Progenitor cell of endocrine pancreas (in vitro differentiated cells): ENCODE measurements around the gene STARD13. TPM values are rescaled to one million over a fixed set of nuclear protein-coding genes. Genes with fewer than 3 reads are reported as not detected.
A peak's percentile ranks its signal among the peaks of the same experiment; 100 is the strongest.

ENCODE experiments used
- DNase-seq: peaks from one replicate; pipeline ENCODE4 v3.0.0; 2021; ENCODE audit warnings: low spot score; ENCODE audit not compliant: unreplicated experiment
- H3K27ac Mint-ChIP-seq: 2 replicates; pipeline ENCODE4 v1.8.0; 2021; ENCODE audit warnings: mild to moderate bottlenecking, moderate library complexity, mixed read lengths
- H3K27me3 Mint-ChIP-seq: 2 replicates; pipeline ENCODE4 v1.8.0; 2021; ENCODE audit warnings: mixed read lengths
- H3K36me3 Mint-ChIP-seq: 2 replicates; pipeline ENCODE4 v1.8.0; 2022; ENCODE audit warnings: mixed read lengths; ENCODE audit not compliant: insufficient read depth
- H3K4me1 Mint-ChIP-seq: 2 replicates; pipeline ENCODE4 v1.8.0; 2021; ENCODE audit warnings: low read depth, mixed read lengths
- H3K4me3 Mint-ChIP-seq: 2 replicates; pipeline ENCODE4 v1.8.0; 2021; ENCODE audit warnings: low read depth, mild to moderate bottlenecking, moderate library complexity, mixed read lengths
- H3K9me3 Mint-ChIP-seq: 2 replicates; pipeline ENCODE4 v1.8.0; 2021; ENCODE audit warnings: low read depth, mixed read lengths
- total RNA-seq: library from RNA; stranded (reverse); gene quantifications from 2 replicates; pipeline ENCODE4 v1.2.1, GENCODE V29; 2021
- TF ChIP-seq, protein P1 (sequence below): fragments of 200-600 bp; sonication (generic); IDR thresholded peaks from one replicate; pipeline ENCODE4 v1.5.0; 2021; ENCODE audit warnings: antibody characterized with exemption, mild to moderate bottlenecking; ENCODE audit not compliant: unreplicated experiment

Gene STARD13
- total RNA-seq, 1 donor from 2014 or later, result 11.7 TPM

DNA sequence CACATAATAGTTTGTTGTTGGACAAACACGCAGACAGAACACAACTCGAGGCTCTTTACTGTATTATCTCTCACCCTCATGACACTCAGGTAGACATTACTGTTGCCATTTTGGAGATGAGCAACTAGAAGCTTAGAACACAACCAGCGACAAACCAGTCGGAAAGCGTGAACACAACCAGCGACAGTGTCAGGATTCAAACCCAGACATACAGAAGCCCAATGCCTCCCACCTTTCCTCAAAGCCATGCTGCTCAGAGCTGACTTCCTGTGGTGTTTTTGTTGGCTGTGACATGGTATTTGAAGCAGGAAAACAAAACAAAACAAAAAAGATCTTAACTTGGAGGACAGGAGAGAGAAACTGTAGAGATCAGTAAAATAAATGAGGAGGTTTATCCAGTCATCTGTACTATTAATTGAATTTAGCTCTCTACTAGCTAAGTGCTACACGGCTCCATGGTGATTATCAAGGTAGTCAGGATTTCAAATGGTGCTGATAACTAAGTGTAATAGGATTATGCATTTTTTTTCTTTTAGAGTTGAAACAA lies 92.1 kb downstream of the STARD13 start:
- Mint-ChIP-seq H3K27ac (peak overlapping the region; percentile 11), H3K9me3 (no peaks in the 10 kb centered on the region), H3K27me3 (peaks cover 3% of the 10 kb centered on the region), H3K36me3 (no peaks in the 10 kb centered on the region), H3K4me3 (no peak overlapping the region), H3K4me1 (peaks cover 31% of the 10 kb centered on the region)
- no peak for DNase-seq
- TF ChIP-seq, protein P1, sequence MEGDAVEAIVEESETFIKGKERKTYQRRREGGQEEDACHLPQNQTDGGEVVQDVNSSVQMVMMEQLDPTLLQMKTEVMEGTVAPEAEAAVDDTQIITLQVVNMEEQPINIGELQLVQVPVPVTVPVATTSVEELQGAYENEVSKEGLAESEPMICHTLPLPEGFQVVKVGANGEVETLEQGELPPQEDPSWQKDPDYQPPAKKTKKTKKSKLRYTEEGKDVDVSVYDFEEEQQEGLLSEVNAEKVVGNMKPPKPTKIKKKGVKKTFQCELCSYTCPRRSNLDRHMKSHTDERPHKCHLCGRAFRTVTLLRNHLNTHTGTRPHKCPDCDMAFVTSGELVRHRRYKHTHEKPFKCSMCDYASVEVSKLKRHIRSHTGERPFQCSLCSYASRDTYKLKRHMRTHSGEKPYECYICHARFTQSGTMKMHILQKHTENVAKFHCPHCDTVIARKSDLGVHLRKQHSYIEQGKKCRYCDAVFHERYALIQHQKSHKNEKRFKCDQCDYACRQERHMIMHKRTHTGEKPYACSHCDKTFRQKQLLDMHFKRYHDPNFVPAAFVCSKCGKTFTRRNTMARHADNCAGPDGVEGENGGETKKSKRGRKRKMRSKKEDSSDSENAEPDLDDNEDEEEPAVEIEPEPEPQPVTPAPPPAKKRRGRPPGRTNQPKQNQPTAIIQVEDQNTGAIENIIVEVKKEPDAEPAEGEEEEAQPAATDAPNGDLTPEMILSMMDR, result no peak

DNA sequence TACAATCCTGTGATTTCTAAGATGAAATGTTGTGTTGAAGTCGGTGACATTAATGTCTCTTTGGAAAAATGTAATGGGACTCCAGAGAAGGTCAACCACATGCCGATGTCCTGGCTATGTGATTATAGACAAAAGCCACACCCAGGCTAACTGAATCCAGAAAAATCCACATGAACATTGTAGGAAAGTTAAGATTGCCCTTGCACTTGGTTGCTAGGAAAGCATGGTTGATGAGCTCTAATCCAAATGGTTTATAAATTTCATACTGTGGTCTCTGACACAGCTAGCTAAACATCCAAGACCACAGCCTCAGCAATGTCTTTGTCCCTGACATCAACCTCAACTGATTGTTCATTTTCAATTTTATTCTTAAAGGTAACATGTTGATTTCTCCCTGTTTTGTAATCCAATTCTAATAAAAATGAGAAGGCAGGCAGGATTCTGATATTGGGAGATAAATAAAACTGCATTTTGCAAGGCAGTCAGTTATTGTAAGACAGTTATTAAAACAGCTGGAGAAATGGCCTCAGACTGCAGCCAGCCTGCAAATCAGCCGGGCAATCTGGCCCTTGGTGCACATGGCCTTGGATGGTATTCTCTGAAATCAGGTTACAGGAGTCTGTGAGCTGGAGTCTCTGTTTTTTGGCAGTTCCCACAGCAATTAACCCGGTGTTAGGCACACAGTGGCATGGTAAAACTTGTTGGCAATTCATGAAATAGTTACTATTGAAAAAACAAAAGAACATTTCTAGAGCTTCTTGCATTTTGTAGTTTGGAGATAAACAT lies 93.9 kb downstream of the STARD13 start:
- peak overlapping the region; percentile 29 for H3K27ac Mint-ChIP-seq
- H3K27me3 Mint-ChIP-seq, result peaks cover 3% of the 10 kb centered on the region
- TF ChIP-seq, protein P1, result no peak
- no peak overlapping the region for H3K4me3 Mint-ChIP-seq
- no peaks in the 10 kb centered on the region for H3K36me3 Mint-ChIP-seq
- H3K4me1 Mint-ChIP-seq, result peaks cover 25% of the 10 kb centered on the region
- H3K9me3 Mint-ChIP-seq, result no peaks in the 10 kb centered on the region
- no peak for DNase-seq

DNA sequence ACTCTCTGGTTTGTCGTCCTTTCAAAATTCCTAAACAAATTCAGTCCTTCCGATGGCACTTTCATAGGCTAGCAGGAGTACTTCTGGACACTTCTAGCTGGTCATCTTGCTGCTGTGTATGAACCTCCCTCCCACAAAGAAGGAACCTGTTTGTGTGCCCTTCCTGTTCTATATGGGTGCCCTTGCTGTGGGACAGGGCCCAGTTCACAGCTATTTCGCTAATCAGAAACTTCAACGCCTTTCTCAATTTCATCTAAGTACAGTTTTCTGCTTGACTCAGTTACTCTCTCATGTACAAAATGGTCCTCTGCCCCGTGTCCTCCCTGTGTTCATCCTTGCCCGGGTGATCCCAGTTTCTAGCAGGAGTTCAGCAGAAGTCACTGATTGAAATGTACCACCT lies 96.1 kb downstream of the STARD13 start:
- Mint-ChIP-seq H3K27me3 (peaks cover 5% of the 10 kb centered on the region), H3K36me3 (no peaks in the 10 kb centered on the region), H3K4me1 (peaks cover 12% of the 10 kb centered on the region), H3K9me3 (no peaks in the 10 kb centered on the region), H3K4me3 (no peak overlapping the region), H3K27ac (no peak overlapping the region)
- DNase-seq, result no peak
- TF ChIP-seq, protein P1, result no peak

DNA sequence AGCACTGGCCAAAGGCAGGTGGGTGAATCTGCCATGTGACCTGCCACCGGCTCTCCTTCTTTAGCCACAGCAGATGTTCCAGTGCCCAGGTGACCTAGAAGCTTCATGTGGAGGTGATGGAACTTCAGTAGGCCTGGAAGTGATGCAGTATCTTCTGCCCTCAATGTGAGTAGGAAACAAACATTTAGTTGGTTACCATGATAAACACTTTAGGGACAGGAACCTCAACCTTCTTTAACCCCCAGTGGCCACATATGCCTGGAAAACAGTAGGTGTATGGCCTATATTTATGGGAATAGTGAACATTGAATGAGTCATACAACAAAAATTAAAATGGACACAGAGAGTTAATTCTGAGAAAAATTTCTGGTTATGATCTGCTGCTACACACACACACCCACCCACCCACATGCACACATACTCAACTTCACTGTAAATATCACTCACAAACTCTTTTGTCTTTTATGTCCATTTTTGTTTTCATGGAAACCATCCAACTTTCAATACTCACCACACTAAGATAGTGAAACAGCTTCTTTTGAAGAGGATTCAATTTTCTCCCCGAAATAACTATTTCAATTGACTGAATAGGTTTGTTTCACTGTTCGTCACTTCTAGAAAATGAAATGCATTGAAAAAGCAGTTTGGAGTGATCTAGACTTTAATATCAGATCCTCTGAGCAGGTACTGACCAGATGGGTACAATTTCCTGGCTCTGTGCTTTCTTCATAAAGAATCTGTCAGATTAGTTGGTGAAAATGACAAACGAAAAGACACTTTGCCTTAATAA lies 97.3 kb downstream of the STARD13 start:
- H3K4me1 Mint-ChIP-seq, result peaks cover 3% of the 10 kb centered on the region
- no peak overlapping the region for H3K4me3 Mint-ChIP-seq
- no peaks in the 10 kb centered on the region for H3K36me3 Mint-ChIP-seq
- H3K9me3 Mint-ChIP-seq, result no peaks in the 10 kb centered on the region
- H3K27me3 Mint-ChIP-seq, result peaks cover 9% of the 10 kb centered on the region
- H3K27ac Mint-ChIP-seq, result no peak overlapping the region
- DNase-seq, result no peak
- TF ChIP-seq, protein P1, result no peak

DNA sequence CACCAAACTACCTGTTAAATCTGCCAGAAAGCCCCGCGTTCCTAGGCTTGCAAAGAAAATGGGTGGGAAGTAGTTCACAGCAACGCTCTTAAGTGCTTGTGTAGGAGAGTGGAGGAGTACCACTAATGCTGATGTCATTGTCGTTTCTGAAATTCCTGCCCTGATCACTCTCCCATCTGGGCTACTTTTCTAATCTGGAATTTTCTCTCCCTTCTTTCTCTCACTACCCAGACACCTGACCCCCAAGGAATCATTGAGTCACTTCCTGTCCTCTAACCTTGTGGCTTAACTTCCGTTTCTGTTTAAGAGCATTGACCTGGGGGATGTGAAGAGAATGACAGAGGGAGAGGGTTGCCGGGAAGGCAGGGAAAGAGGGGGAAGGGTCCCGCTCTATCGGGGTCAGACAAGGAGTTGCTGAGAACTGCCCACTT lies 98.7 kb downstream of the STARD13 start:
- DNase-seq, result no peak
- Mint-ChIP-seq H3K27me3 (peaks cover 9% of the 10 kb centered on the region), H3K27ac (no peak overlapping the region), H3K4me3 (no peak overlapping the region), H3K36me3 (no peaks in the 10 kb centered on the region), H3K9me3 (no peaks in the 10 kb centered on the region), H3K4me1 (peaks cover 7% of the 10 kb centered on the region)
- TF ChIP-seq, protein P1, result no peak
